Loucy (cell line): Measurements from ENCODE around the gene FAM117A.

Experiments
- H2AFZ ChIP-seq: fragments of 200-600 bp; sonication (generic); 2 replicates; pipeline ENCODE4 v1.6.0; 2016; ENCODE audit warnings: antibody characterized with exemption, mild to moderate bottlenecking, low read length, moderate library complexity
- H3F3A ChIP-seq: fragments of 200-600 bp; 2 replicates; pipeline ENCODE4 v1.6.0; 2016; ENCODE audit warnings: antibody characterized with exemption, low read depth, mild to moderate bottlenecking
- H3K27me3 ChIP-seq: fragments of 200-600 bp; sonication (generic); 2 replicates; pipeline ENCODE4 v1.6.1; 2014; ENCODE audit warnings: low read length, mild to moderate bottlenecking; ENCODE audit not compliant: insufficient read depth, poor library complexity, severe bottlenecking
- H3K36me3 ChIP-seq: fragments of 200-600 bp; sonication (generic); 2 replicates; pipeline ENCODE4 v1.6.1; 2016; ENCODE audit warnings: low read length; ENCODE audit not compliant: insufficient read depth
- H3K4me1 ChIP-seq: fragments of 200-600 bp; sonication (generic); 2 replicates; pipeline ENCODE4 v1.5.1; 2014; ENCODE audit warnings: low read length, mild to moderate bottlenecking; ENCODE audit not compliant: insufficient read depth, poor library complexity, severe bottlenecking
- H3K4me2 ChIP-seq: fragments of 200-600 bp; sonication (generic); 2 replicates; pipeline ENCODE4 v1.6.0; 2014; ENCODE audit warnings: antibody characterized with exemption, low read length, low read depth, mild to moderate bottlenecking; ENCODE audit not compliant: poor library complexity, severe bottlenecking
- H3K4me3 ChIP-seq: fragments of 200-600 bp; sonication (generic); 2 replicates; pipeline ENCODE4 v1.5.1; 2014; ENCODE audit warnings: low read length, mild to moderate bottlenecking, mixed read lengths; ENCODE audit not compliant: poor library complexity, severe bottlenecking
- H3K79me2 ChIP-seq: fragments of 200-600 bp; sonication (generic); 2 replicates; pipeline ENCODE4 v1.6.1; 2014; ENCODE audit warnings: low read length; ENCODE audit not compliant: insufficient read depth
- H3K9ac ChIP-seq: fragments of 200-600 bp; sonication (generic); 2 replicates; pipeline ENCODE4 v1.6.0; 2014; ENCODE audit warnings: mild to moderate bottlenecking, low read depth, low read length, moderate library complexity; ENCODE audit not compliant: poor library complexity, severe bottlenecking
- H3K9me2 ChIP-seq: fragments of 200-600 bp; sonication (generic); replicated peaks from 2 replicates; pipeline ENCODE4 v1.6.1; 2016; ENCODE audit warnings: low read depth, low read length, mixed read lengths
- H3K9me3 ChIP-seq: fragments of 200-600 bp; sonication (generic); 2 replicates; pipeline ENCODE4 v1.6.1; 2014; ENCODE audit warnings: mild to moderate bottlenecking, antibody characterized with exemption, low read length, low read depth; ENCODE audit not compliant: insufficient read depth
- H4K20me1 ChIP-seq: fragments of 200-600 bp; sonication (generic); 2 replicates; pipeline ENCODE4 v1.6.0; 2014; ENCODE audit warnings: antibody characterized with exemption, low read length, mild to moderate bottlenecking; ENCODE audit not compliant: insufficient read depth, poor library complexity, severe bottlenecking
- EZH2phosphoT487 ChIP-seq: fragments of 200-600 bp; IDR thresholded peaks from 2 replicates; pipeline ENCODE4 v1.6.1; 2018; ENCODE audit warnings: antibody characterized with exemption, mild to moderate bottlenecking, moderate library complexity, borderline replicate concordance
- TF ChIP-seq, protein P1 (sequence below): fragments of 200-600 bp; sonication (generic); conservative IDR thresholded peaks from 2 replicates; pipeline ENCODE4 v1.5.1; 2014; ENCODE audit warnings: mild to moderate bottlenecking, antibody characterized with exemption, low read length

The FAM117A gene

GRCh38 chr17:49667854-49668253 lies 96.1 kb downstream of the FAM117A start:
- Histone ChIP-seq H3K9me3 (no peaks in the 10 kb centered on the region), H4K20me1 (peaks cover 40% of the 10 kb centered on the region), H3K9me2 (no peaks in the 10 kb centered on the region), H3K4me1 (peaks cover 25% of the 10 kb centered on the region), H3K4me2 (no peak overlapping the region), H3K79me2 (peaks cover 87% of the 10 kb centered on the region), H2AFZ (no peak overlapping the region), H3K27me3 (no peaks in the 10 kb centered on the region), H3F3A (no peaks in the 10 kb centered on the region), H3K36me3 (peaks cover 13% of the 10 kb centered on the region; the same call in 1 of the 2 replicates), H3K4me3 (no peak overlapping the region), H3K9ac (no peak overlapping the region)
- TF ChIP-seq, protein P1, sequence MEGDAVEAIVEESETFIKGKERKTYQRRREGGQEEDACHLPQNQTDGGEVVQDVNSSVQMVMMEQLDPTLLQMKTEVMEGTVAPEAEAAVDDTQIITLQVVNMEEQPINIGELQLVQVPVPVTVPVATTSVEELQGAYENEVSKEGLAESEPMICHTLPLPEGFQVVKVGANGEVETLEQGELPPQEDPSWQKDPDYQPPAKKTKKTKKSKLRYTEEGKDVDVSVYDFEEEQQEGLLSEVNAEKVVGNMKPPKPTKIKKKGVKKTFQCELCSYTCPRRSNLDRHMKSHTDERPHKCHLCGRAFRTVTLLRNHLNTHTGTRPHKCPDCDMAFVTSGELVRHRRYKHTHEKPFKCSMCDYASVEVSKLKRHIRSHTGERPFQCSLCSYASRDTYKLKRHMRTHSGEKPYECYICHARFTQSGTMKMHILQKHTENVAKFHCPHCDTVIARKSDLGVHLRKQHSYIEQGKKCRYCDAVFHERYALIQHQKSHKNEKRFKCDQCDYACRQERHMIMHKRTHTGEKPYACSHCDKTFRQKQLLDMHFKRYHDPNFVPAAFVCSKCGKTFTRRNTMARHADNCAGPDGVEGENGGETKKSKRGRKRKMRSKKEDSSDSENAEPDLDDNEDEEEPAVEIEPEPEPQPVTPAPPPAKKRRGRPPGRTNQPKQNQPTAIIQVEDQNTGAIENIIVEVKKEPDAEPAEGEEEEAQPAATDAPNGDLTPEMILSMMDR = no peak
- no peak for TF ChIP-seq EZH2phosphoT487

DNA sequence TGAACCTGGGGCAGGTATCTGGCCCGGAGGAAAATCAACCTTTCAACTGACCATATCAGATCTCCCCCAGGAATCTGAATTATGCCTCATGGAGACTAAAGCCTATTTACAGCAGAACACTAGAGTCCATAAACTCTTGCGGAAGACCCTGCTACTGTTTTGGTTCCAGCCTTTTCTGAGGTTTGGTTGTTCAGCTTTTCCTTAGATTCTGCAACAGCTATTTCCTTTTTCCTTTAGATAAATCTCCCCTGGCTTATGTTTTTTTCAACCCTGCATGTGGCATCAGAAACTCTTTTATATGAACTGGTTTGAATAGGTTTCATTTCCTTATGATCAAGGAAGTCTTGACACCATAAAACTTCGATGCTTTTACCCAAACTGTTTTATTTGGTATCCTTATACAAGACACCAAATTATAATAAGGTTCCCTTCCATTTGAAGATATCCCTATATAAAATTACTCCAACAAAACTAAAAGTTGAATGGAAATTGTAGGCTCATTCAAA lies 99.2 kb downstream of the FAM117A start:
- H3K4me3 ChIP-seq = no peak overlapping the region
- H3K36me3 ChIP-seq = peaks cover 13% of the 10 kb centered on the region; the same call in 1 of the 2 replicates
- peak overlapping the region; percentile 31 for H3K4me2 ChIP-seq
- no peak overlapping the region for H2AFZ ChIP-seq
- peaks cover 22% of the 10 kb centered on the region for H4K20me1 ChIP-seq
- H3K4me1 ChIP-seq = peaks cover 7% of the 10 kb centered on the region
- no peaks in the 10 kb centered on the region for H3K27me3 ChIP-seq
- H3K9me3 ChIP-seq = no peaks in the 10 kb centered on the region
- peaks cover 84% of the 10 kb centered on the region for H3K79me2 ChIP-seq
- no peak overlapping the region for H3K9ac ChIP-seq
- TF ChIP-seq, protein P1 = no peak
- TF ChIP-seq EZH2phosphoT487 = no peak
- H3F3A ChIP-seq = no peaks in the 10 kb centered on the region
- no peaks in the 10 kb centered on the region for H3K9me2 ChIP-seq
